K562 (cell line): ENCODE data around the gene LYPD6B. TPM values are rescaled to one million over a fixed set of nuclear protein-coding genes. Genes with fewer than 3 reads are reported as not detected.

ENCODE experiments used
- ATAC-seq: fragments of 200-7000 bp; cut with Tn5 transposase; 3 replicates; pipeline ENCODE4 v1.9.1; 2020; ENCODE audit warnings: moderate library complexity
- BruUV-seq: library from RNA; stranded (reverse); fragments of 400-500 nt; replicated peaks from 2 replicates; lab custom pipeline; 2021; lab: Mats Ljungman, UMichigan
- CTCF ChIA-PET: fragments of 300-600 bp; formaldehyde crosslinking; extraction: SDS; loops from one replicate; lab custom pipeline; 2021; ENCODE audit warnings: low intra/inter-chr PET ratio; lab: Yijun Ruan, JAX
- POLR2A ChIA-PET: fragments of 300-600, 350-650 bp; sonication (Branson Sonifier 250); formaldehyde crosslinking; extraction: SDS; loops from one replicate; lab custom pipeline; 2021; ENCODE audit warnings: antibody characterized with exemption, inconsistent platforms; lab: Yijun Ruan, JAX
- DNase-seq, 4 experiments: peaks; one replicate each; pipeline versions ENCODE4 v3.0.0 to v3.0.0-alpha.2; 2011 to 2018; ENCODE audit warnings: low spot score in 3 of 4, mixed read lengths in 3 of 4; ENCODE audit errors: extremely low read depth in 1 of 4
- FAIRE-seq: peaks from 2 replicates; lab custom pipeline; 2011; peaks lifted over from hg19 to GRCh38; lab: Jason Lieb, UNC
- H2AFZ ChIP-seq: 2 replicates; pipeline ENCODE4 v1.6.0; 2011; ENCODE audit warnings: low read depth, low read length, control low read depth, inconsistent platforms
- H3K27ac ChIP-seq: fragments of 200-600 bp; 3 replicates; pipeline ENCODE4 v1.8.0; 2011; ENCODE audit warnings: low read depth, mild to moderate bottlenecking, control low read depth, inconsistent platforms, low read length, moderate library complexity, mixed read lengths; ENCODE audit errors: extremely low read depth
- H3K27me3 ChIP-seq, 2 experiments: fragments of 300-600 bp in 1 of 2; 2 replicates in 1 of 2; 3 replicates in 1 of 2; pipeline versions ENCODE4 v1.6.0 to v1.8.0; 2011; ENCODE audit warnings: inconsistent platforms in 2 of 2, low read length in 2 of 2, mild to moderate bottlenecking in 1 of 2, mixed read lengths in 1 of 2, moderate library complexity in 1 of 2; ENCODE audit not compliant: control insufficient read depth in 2 of 2, insufficient read depth in 2 of 2
- H3K36me3 ChIP-seq: fragments of 300-600 bp; 3 replicates; pipeline ENCODE4 v1.8.0; 2011; ENCODE audit warnings: mild to moderate bottlenecking, low read length, inconsistent platforms; ENCODE audit not compliant: control insufficient read depth, insufficient read depth
- H3K4me1 ChIP-seq, 2 experiments: fragments of 200-600 bp in 1 of 2; replicated peaks in 1 of 2; 2 replicates in 1 of 2; 3 replicates in 1 of 2; pipeline versions ENCODE4 v1.5.1 to v1.8.0; 2011; ENCODE audit warnings: inconsistent platforms in 2 of 2, low read length in 2 of 2, mild to moderate bottlenecking in 1 of 2, mixed read lengths in 1 of 2, moderate library complexity in 1 of 2; ENCODE audit not compliant: control insufficient read depth in 2 of 2, insufficient read depth in 2 of 2
- H3K4me2 ChIP-seq: 2 replicates; pipeline ENCODE4 v1.6.1; 2011; ENCODE audit warnings: low read length, control low read depth, inconsistent platforms, mixed read lengths; ENCODE audit not compliant: insufficient read depth
- H3K4me3 ChIP-seq: fragments of 200-600 bp; sonication (generic), shearing (Covaris generic); 2 replicates; pipeline ENCODE4 v1.5.1; 2016; ENCODE audit warnings: control low read depth, inconsistent platforms
- H3K79me2 ChIP-seq: fragments of 200-600 bp; 3 replicates; pipeline ENCODE4 v1.8.0; 2011; ENCODE audit warnings: low read length, inconsistent platforms; ENCODE audit not compliant: control insufficient read depth, insufficient read depth
- H3K9ac ChIP-seq, 2 experiments: 2 replicates each; pipeline versions ENCODE4 v1.6.0 to v1.6.1; 2011; ENCODE audit warnings: low read depth in 2 of 2, low read length in 2 of 2, control low read depth in 1 of 2, inconsistent platforms in 1 of 2, mild to moderate bottlenecking in 1 of 2, mixed read lengths in 1 of 2; ENCODE audit not compliant: insufficient read depth in 1 of 2
- H3K9me1 ChIP-seq: one replicate; pipeline ENCODE4 v1.6.0; 2011; ENCODE audit warnings: inconsistent platforms, mild to moderate bottlenecking, low read length, moderate library complexity; ENCODE audit not compliant: control insufficient read depth, insufficient read depth
- H3K9me3 ChIP-seq: replicated peaks from 2 replicates; pipeline ENCODE4 v1.5.1; 2011; ENCODE audit warnings: low read depth, low read length, inconsistent platforms; ENCODE audit not compliant: control insufficient read depth, insufficient read depth
- H4K20me1 ChIP-seq: replicated peaks from 2 replicates; pipeline ENCODE4 v1.6.1; 2011; ENCODE audit warnings: low read length, inconsistent platforms, mixed read lengths; ENCODE audit not compliant: control insufficient read depth, insufficient read depth
- CBFA2T2 ChIP-seq: fragments of 450-650 bp; conservative IDR thresholded peaks from 2 replicates; pipeline ENCODE4 v1.6.1; 2017; ENCODE audit warnings: mild to moderate bottlenecking
- CBFA2T3 ChIP-seq: fragments of 450-650 bp; IDR thresholded peaks from 2 replicates; pipeline ENCODE4 v1.6.1; 2017
- DIDO1 ChIP-seq: fragments of 450-650 bp; IDR thresholded peaks from 2 replicates; pipeline ENCODE4 v1.6.1; 2016; ENCODE audit warnings: low read depth, missing biosample characterization, missing genetic modification characterization
- FOXA3 ChIP-seq, 2 experiments: fragments of 450-650 bp in 1 of 2; sonication (generic) in 1 of 2; formaldehyde crosslinking; IDR thresholded peaks in 1 of 2; conservative IDR thresholded peaks in 1 of 2; 2 replicates each; pipeline versions ENCODE4 v1.4.0 to v1.8.0; 2020 to 2022; ENCODE audit warnings: mild to moderate bottlenecking in 2 of 2, missing genetic modification reagents in 1 of 2
- GABPB1 ChIP-seq: sonication (generic); formaldehyde crosslinking; IDR thresholded peaks from 2 replicates; pipeline ENCODE4 v1.8.0; 2022; ENCODE audit warnings: mild to moderate bottlenecking, missing genetic modification reagents
- HDAC1 ChIP-seq, 2 experiments: fragments of 450-650 bp; IDR thresholded peaks; 2 replicates each; pipeline ENCODE4 v1.6.1; 2016 to 2017; ENCODE audit warnings: inconsistent platforms in 1 of 2, mild to moderate bottlenecking in 1 of 2, moderate library complexity in 1 of 2
- MBD1 ChIP-seq: fragments of 250-450 bp; sonication (Bioruptor Pico); IDR thresholded peaks from 2 replicates; pipeline ENCODE4 v1.8.0; 2022; ENCODE audit warnings: inconsistent platforms
- MCM3 ChIP-seq: fragments of 450-650 bp; IDR thresholded peaks from 2 replicates; pipeline ENCODE4 v1.6.1; 2016
- MCM7 ChIP-seq, 2 experiments: fragments of 450-650 bp; IDR thresholded peaks; 2 replicates each; pipeline ENCODE4 v1.6.1; 2016 to 2018
- MEF2A ChIP-seq: IDR thresholded peaks from 2 replicates; pipeline ENCODE4 v1.6.1; 2011; ENCODE audit warnings: low read depth, mild to moderate bottlenecking, low read length, moderate library complexity; ENCODE audit not compliant: control insufficient read depth
- NRF1 ChIP-seq, 2 experiments: fragments of 450-650 bp; IDR thresholded peaks in 1 of 2; conservative IDR thresholded peaks in 1 of 2; 2 replicates each; pipeline ENCODE4 v1.6.1; 2014; ENCODE audit warnings: mild to moderate bottlenecking in 2 of 2
- SOX6 ChIP-seq: fragments of 450-650 bp; IDR thresholded peaks from 2 replicates; pipeline ENCODE4 v1.6.1; 2014; ENCODE audit warnings: mild to moderate bottlenecking
- ZNF134 ChIP-seq: fragments of 250-450 bp; sonication (Bioruptor Pico); conservative IDR thresholded peaks from 2 replicates; pipeline ENCODE4 v1.4.0; 2020
- ZNF316 ChIP-seq: fragments of 450-650 bp; IDR thresholded peaks from 2 replicates; pipeline ENCODE4 v1.6.1; 2016
- ZNF324 ChIP-seq: fragments of 250-450 bp; sonication (Bioruptor Pico); IDR thresholded peaks from 2 replicates; pipeline ENCODE4 v1.4.0; 2020; ENCODE audit warnings: mild to moderate bottlenecking
- ZNF354B ChIP-seq: fragments of 250-450 bp; sonication (Bioruptor Pico); IDR thresholded peaks from 2 replicates; pipeline ENCODE4 v1.4.0; 2020
- WGBS: fragments of 100-300 bp; shearing (Covaris generic); methylation state at CpG from one replicate; pipeline ENCODE4 v1.1.6; 2016; ENCODE audit warnings: low coverage, mixed read lengths; ENCODE audit not compliant: insufficient coverage; ENCODE audit errors: missing lambda C conversion rate; 5-methylcytosine and 5-hydroxymethylcytosine counted together
- in situ Hi-C: fragments of 300-500 bp; cut with MboI; formaldehyde crosslinking; loops from 4 replicates; pipeline ENCODE4 v1.15.0; 2018; ENCODE audit warnings: inconsistent platforms, mixed read lengths
- intact Hi-C: fragments of 100-400 bp; cut with micrococcal nuclease; formaldehyde crosslinking; loops from 2 replicates; pipeline ENCODE4 v1.14.2; 2022
- polyA plus RNA-seq, 8 experiments: library from polyadenylated mRNA; depleted of rRNA in 4 of 8; stranded (reverse) in 5 of 8; unstranded in 3 of 8; fragments of >200 nt; fragmentation: Nextera tagmentation in 2 of 8; fragmentation: Illumina TruSeq in 1 of 8; extraction: Ambion mirVana in 2 of 8; extraction: Trizol in 1 of 8; gene quantifications; 2 replicates each; pipeline versions ENCODE4 v1.2.1 to v1.2.3, GENCODE V29; 2011 to 2014; ENCODE audit warnings: inconsistent platforms in 1 of 8, missing spikeins in 1 of 8
- total RNA-seq, 7 experiments: library from RNA; depleted of rRNA in 6 of 7; stranded (reverse); fragments of >200 nt in 6 of 7; fragmentation: Illumina TruSeq in 2 of 7; extraction: Trizol in 2 of 7; gene quantifications; 2 replicates each; pipeline versions ENCODE4 v1.2.1 to v1.2.3, GENCODE V29; 2011 to 2021; ENCODE audit warnings: low replicate concordance in 1 of 7
- TF ChIP-seq, protein P1 (sequence below): fragments of 450-650 bp; IDR thresholded peaks from 2 replicates; pipeline ENCODE4 v1.6.1; 2016
- TF ChIP-seq, protein P2 (sequence below): IDR thresholded peaks from 2 replicates; pipeline ENCODE4 v1.6.1; 2014; ENCODE audit warnings: antibody characterized with exemption

LYPD6B gene
- total and polyA plus RNA-seq, 9 of the 15 experiments (the other 6 are each of a cell fraction or from before 2014, with no cell fraction given), result not detected

DNA sequence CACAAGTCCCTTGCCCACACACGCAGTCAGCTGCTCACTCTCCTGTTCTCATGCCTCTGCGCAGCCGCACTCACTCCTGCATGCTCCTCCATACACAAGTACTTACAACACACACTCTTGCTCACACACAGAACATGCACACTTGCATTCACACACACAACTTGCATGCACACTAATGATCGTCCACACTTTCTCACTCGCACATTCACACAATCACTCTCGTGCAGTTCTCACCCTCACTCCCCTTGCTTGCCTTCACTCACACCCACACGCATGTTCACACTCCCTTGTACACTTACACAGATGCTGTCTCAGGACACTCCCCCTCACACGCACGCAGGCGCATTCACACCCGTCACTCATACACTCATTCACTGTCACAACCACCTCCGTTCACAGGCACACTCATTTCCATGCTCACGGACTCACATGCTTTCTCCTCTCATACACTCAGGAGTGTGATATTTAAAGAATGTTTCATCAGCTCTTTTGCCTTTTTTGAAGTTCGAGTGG lies 36.1 kb upstream of the LYPD6B start:
- Histone ChIP-seq H3K36me3 (no peaks in the 10 kb centered on the region), H2AFZ (0 out of 2 replicates have a peak overlapping the region, but pooled peaks have one; percentile 17), H3K79me2 (no peaks in the 10 kb centered on the region), H3K9ac (no peak overlapping the region), H3K9me3 (no peaks in the 10 kb centered on the region), H3K4me2 (peak overlapping the region; percentile 30; the same call in 1 of the 2 replicates), H3K27ac (no peak overlapping the region), H3K9me1 (no peaks in the 10 kb centered on the region), H3K27me3 (peaks cover 18 to 40% of the 10 kb centered on the region in 2 experiments; a peak in 4 of 5 replicates), H4K20me1 (no peaks in the 10 kb centered on the region), H3K4me3 (no peak overlapping the region), H3K4me1 (peaks cover 0 to 6% of the 10 kb centered on the region in 2 experiments; a peak in 1 of 5 replicates)
- WGBS, result 8% methylated on average over 14 of the region's 14 CpGs
- DNase-seq, result no peak
- in situ Hi-C loops (no loop called here), intact Hi-C loops (no loop called here)
- CTCF ChIA-PET, result no interaction called here
- ATAC-seq, result no peak
- no TSS peak for BruUV-seq
- peak; percentile 42 for FAIRE-seq
- POLR2A ChIA-PET, result no interaction called here
- TF ChIP-seq ZNF134 (CRISPR knock-in tag) (no peak), HDAC1 (IDR thresholded peaks at IDR 0.05) (0 out of 4 replicates have a peak, but pooled peaks of 1 of the 2 experiments have one; percentile 12), MCM3 (0 out of 2 replicates have a peak, but pooled peaks have one; percentile 66), FOXA3 (CRISPR knock-in tag; conservative IDR thresholded peaks at IDR 0.05 in 1 of 2, IDR thresholded peaks at IDR 0.05 in 1 of 2) (no peak), MCM7 (IDR thresholded peaks at IDR 0.05) (0 out of 4 replicates have a peak, but pooled peaks of 1 of the 2 experiments have one; percentile 48), NRF1 (conservative IDR thresholded peaks at IDR 0.05 in 1 of 2, IDR thresholded peaks at IDR 0.05 in 1 of 2) (peak; percentile 57 to 59), GABPB1 (CRISPR knock-in tag) (no peak), ZNF354B (CRISPR knock-in tag) (no peak), MEF2A (no peak), SOX6 (no peak), CBFA2T2 (no peak), MBD1 (CRISPR knock-in tag) (no peak), CBFA2T3 (no peak), ZNF316 (peak; percentile 6; the same call in 1 of the 2 replicates), DIDO1 (no peak), ZNF324 (CRISPR knock-in tag) (no peak)
- TF ChIP-seq, protein P1, sequence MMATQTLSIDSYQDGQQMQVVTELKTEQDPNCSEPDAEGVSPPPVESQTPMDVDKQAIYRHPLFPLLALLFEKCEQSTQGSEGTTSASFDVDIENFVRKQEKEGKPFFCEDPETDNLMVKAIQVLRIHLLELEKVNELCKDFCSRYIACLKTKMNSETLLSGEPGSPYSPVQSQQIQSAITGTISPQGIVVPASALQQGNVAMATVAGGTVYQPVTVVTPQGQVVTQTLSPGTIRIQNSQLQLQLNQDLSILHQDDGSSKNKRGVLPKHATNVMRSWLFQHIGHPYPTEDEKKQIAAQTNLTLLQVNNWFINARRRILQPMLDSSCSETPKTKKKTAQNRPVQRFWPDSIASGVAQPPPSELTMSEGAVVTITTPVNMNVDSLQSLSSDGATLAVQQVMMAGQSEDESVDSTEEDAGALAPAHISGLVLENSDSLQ, result peak; percentile 55
- TF ChIP-seq, protein P2, sequence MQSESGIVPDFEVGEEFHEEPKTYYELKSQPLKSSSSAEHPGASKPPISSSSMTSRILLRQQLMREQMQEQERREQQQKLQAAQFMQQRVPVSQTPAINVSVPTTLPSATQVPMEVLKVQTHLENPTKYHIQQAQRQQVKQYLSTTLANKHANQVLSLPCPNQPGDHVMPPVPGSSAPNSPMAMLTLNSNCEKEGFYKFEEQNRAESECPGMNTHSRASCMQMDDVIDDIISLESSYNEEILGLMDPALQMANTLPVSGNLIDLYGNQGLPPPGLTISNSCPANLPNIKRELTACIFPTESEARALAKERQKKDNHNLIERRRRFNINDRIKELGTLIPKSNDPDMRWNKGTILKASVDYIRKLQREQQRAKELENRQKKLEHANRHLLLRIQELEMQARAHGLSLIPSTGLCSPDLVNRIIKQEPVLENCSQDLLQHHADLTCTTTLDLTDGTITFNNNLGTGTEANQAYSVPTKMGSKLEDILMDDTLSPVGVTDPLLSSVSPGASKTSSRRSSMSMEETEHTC, result no peak
